ENCODE results near the gene GGN.

The GGN gene

GRCh38 chr19:38401148-38401547, 13.3 kb upstream of the GGN start:
- no peak for DNase-seq
- TF ChIP-seq POLR2A (IDR thresholded peaks at IDR 0.05; ENCODE audit: low read length) (no peak), GATA1 (IDR thresholded peaks at IDR 0.05; ENCODE audit: low read depth, low read length) (no peak)

DNA sequence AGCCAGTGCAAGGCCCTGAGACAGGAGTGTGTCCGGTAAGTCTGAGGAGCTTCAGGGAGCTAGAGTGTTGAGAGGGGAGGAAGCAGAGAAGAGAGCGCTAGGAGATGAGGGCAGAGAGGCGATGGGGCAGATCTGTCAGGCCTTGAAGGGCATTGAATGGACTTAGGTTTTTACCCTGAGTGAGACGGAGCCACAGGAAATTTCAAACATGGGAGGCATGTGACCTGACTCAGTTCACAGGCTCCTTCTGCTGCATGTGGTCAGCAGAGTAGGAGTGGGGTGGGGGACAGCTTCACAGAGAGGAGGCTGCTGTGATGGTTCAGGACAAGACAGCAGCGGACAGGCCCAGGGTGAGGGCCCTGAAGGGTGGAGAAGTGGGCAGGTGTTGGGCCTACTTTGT, 12.5 kb upstream of the GGN start:
- TF ChIP-seq POLR2A (IDR thresholded peaks at IDR 0.05; ENCODE audit: low read length) (no peak), GATA1 (IDR thresholded peaks at IDR 0.05; ENCODE audit: low read depth, low read length) (no peak)
- no peak for DNase-seq

DNA sequence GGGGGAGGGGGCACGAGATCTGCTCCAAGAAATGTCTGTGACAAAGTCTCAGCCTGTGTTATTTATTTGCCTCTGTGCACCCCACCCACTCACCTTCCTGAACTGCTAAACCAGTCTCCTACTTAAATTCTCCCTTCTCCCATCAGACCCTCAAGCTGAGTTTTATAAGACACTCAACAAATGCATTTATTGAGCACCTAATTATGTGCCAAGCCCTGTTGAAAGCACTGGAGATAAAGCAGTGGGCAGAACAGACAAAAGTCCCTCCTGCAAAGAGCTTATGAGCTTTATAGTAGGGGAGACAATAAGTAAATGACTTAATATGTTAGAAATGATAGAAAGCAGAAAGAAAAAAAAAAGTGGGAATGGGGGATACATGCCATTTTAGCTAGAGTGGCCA, 11.7 kb upstream of the GGN start:
- TF ChIP-seq GATA1 (IDR thresholded peaks at IDR 0.05; ENCODE audit: low read depth, low read length) (no peak), POLR2A (IDR thresholded peaks at IDR 0.05; ENCODE audit: low read length) (no peak)
- no peak for DNase-seq

DNA sequence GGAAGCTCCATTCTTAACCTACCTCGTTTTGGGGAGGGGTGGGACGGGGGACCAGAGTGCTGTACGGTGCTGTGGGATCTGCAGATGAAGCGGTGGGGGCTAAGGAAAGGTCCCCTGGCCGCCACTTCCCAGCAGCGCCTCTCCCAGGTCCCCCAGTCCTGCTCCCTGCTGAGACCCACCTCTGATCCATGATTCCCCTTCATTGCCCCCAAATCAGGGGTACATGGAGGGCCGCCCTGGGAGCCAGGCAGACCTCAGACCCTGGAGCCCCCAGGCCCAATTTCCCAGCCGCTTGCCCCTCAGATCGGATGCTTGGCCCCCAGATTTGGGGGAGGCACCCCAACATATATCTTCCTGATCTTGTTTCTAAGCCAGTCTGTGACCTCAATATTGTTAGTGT, 11.2 kb upstream of the GGN start:
- TF ChIP-seq GATA1 (IDR thresholded peaks at IDR 0.05; ENCODE audit: low read depth, low read length) (no peak), POLR2A (IDR thresholded peaks at IDR 0.05; ENCODE audit: low read length) (no peak)

DNA sequence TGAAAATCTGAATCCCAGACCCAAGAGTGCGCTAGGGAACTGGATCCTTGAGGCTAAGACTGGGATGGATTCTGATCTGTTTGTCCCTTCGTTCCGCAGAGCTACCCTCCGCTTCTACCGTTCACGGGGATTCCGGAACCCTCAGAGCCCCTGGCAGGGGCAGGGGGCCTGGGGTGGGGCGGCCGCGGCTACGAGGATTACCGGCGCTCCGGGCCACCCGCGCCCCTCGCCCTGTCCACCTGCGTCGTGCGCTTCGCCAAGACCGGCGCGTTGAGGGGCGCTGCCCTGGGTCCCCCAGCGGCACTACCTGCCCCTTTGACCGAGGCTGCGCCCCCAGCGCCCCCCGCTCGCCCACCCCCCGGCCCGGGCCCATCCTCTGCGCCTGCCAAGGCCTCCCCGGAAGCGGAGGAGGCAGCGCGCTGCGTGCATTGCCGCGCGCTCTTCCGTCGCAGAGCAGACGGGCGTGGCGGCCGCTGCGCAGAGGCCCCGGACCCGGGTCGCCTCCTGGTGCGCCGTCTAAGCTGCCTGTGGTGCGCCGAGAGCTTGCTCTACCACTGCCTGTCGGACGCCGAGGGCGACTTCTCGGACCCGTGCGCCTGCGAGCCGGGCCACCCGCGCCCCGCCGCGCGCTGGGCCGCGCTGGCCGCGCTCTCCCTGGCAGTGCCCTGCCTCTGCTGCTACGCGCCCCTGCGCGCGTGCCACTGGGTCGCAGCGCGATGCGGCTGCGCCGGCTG, 7.7 kb upstream of the GGN start:
- no peak for DNase-seq
- TF ChIP-seq GATA1 (IDR thresholded peaks at IDR 0.05; ENCODE audit: low read depth, low read length): no peak
- no peak for TF ChIP-seq POLR2A (IDR thresholded peaks at IDR 0.05; ENCODE audit: low read length)

More for the DNA sequence above, 11.2 kb upstream of the GGN start:
- DNase-seq: no peak

GRCh38 chr19:38394488-38394887, 6.7 kb upstream of the GGN start:
- TF ChIP-seq GATA1 (IDR thresholded peaks at IDR 0.05; ENCODE audit: low read depth, low read length): no peak
- TF ChIP-seq POLR2A (IDR thresholded peaks at IDR 0.05; ENCODE audit: low read length): no peak

DNA sequence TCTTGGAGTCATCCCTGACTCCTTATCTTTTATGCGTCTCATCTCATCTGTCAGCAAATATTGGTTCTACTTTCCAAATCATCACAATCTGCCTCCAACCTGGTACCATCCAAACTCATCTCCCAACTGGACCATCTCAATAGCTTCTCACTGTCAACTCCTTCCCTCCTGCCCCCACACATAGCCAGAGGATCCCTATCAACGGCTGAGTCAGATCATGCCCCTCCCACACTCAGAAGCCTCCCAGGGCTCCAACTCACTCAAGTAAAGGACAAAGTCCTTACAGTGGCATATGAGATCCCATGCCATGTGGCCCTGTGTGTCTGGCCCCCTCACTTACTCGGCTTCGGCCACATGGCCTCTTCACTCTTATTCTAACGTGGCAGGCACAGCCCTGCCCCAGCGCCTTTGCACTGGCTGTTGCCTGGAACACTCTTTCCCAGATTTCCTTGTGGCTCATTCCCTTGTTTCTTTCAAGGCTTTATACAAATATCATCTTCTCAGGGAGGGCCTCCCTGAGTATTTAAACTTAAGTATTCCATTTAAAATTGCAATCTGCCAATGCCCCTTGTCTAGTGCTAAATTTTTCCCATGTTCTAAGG, 5.0 kb upstream of the GGN start:
- no peak for TF ChIP-seq GATA1 (IDR thresholded peaks at IDR 0.05; ENCODE audit: low read depth, low read length)
- TF ChIP-seq POLR2A (IDR thresholded peaks at IDR 0.05; ENCODE audit: low read length): no peak
- peak; percentile 40 to 66 for DNase-seq

More at GRCh38 chr19:38394488-38394887, 6.7 kb upstream of the GGN start:
- peak; percentile 54 to 63 for DNase-seq

DNA sequence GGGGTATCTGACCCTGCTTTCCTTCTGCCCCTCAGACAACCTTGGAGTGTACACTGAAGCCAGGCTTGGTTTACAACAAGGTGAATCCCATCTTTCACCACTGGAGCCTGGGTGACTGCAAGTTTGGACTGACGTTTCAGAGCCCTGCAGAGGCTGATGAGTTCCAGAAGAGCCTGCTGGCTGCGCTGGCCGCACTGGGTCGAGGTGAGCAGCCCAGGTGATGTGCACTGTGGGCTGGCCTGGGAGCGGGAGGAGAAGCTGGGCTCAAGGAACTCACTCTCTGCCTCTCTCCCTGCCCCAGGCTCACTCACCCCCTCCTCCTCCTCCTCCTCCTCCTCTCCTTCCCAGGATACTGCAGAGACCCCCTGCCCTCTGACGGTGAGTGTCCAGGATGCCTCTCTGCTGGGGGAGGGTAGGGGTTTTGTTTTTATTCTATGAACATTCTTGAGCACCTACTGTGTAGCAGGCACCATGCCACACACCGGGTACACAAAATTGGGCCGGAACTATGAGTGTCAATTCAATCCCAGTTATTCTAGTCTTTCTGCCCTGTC, 4.2 kb upstream of the GGN start:
- TF ChIP-seq GATA1 (IDR thresholded peaks at IDR 0.05; ENCODE audit: low read depth, low read length) (no peak), POLR2A (IDR thresholded peaks at IDR 0.05; ENCODE audit: low read length) (no peak)
- no peak for DNase-seq

DNA sequence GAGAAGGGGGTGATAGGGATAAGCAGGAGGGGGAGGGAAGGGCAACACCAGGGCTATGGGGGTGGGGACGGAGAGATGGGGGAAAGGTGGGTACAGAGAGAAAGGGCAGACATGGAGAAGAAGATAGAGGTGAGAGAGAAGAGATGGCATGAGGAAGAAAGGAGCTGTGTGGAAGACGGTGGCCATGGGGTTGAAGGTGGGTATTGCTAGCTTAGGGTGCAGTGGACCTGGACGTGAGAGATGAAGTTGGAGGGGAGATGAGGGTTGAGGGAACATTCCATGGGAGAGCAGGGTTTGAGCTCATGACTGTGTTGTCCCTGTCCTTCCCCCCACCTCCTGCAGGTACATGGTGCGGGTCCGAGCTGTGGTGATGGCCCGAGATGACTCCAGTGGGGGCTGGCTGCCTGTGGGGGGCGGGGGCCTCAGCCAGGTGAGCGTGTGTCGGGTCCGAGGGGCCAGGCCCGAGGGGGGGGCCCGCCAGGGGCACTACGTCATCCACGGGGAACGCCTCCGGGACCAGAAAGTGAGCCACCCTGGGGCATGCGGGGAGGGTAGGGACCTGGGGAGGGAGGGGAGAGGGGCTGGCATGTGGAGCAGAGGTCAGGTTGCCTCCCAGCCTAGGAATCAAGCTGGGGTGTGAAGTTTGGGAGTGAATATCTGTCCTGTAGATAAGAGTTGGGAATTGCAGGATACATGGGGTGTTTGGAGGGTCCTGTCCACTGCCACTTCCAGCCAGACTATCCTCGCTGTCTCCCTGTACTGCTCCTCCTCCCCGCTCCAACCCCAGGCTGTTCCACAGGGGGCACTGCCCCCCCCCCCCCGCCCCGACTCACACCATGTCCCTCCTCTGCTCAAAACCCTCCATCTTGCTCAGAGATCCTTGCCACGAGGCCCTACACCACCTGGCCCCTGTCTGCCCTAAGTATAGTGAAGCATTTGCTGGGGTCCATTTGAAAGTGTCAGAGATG, 2.4 kb upstream of the GGN start:
- no peak for TF ChIP-seq GATA1 (IDR thresholded peaks at IDR 0.05; ENCODE audit: low read depth, low read length)
- TF ChIP-seq POLR2A (IDR thresholded peaks at IDR 0.05; ENCODE audit: low read length): no peak
- no peak for DNase-seq

GRCh38 chr19:38389101-38389925, 1.5 kb upstream of the GGN start:
- DNase-seq: no peak
- TF ChIP-seq GATA1 (IDR thresholded peaks at IDR 0.05; ENCODE audit: low read depth, low read length) (no peak), POLR2A (IDR thresholded peaks at IDR 0.05; ENCODE audit: low read length) (no peak)

DNA sequence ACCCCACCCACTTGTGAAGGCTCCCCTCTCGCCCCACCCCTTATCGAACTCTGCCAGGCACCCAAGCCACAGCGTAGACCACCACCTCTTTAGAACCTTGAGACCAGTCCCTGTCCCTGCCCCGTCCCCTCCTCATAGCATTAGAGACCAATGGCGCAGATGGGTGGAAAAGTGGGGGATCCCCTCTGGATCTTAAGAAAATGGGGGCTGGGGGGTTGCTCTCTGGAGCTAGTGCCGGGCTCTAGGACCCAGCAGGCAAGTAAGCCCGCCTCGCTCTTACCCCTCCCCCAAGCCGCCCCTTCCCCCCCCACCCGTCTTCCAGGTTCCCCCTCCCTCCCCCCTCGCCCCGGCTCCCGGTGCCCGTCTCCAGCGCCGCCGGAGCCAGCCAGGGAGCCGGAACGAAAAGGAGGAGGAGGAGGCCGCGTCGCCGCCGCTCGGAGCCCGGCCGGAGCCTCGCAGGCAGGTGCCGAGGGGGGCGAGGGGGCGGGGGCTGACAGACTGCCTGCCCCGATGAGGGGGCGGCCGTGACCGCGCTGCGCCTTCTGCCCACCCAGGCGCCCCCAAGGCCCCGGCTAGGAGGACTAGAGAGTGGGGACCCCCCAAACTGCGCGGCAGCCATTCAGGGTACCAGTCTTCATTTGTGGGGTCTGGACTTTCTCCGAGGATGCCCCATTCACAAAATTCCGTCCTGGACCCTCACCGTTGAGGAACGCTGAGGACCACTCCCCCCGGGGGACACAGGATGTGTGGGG, 691 bp upstream of the GGN start, which contains the start of gene SPRED3:
SPRED3 (plus strand) TSS at position 349 of the 752 bp plus-strand sequence. CDS start 1,606 bp downstream, outside the sequence.
- no peak for TF ChIP-seq POLR2A (IDR thresholded peaks at IDR 0.05; ENCODE audit: low read length)
- TF ChIP-seq GATA1 (IDR thresholded peaks at IDR 0.05; ENCODE audit: low read depth, low read length): no peak
- no peak for DNase-seq

DNA sequence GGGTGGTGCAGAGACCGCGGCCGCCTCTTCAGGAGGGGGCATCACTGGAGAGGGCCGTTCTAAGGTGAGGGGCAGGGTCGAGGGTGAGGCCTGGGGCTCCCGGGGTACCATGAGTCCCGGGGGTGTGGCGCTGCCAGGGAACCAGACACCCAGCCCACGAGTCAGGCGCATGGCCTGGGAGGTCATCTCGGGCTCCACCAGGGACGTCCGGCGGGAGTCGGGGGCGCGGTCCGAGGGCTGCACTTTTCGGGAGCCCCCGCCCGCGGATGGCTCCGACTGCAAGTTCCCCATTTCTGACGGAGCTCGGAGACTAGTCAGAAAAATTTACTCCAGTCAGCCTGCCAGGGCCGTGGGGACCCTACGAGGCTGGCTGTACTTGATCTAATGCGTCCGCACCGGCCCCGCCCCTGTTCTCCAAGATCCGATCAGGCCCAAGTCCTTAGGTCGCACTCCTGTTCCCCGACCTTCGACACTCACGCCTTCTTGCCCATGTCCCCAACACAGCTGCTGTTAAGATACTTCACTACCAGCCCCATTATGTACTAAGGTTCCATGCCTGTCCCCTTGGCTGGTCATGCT, 774 bp downstream of the GGN start:
- peak; percentile 63 to 70 for DNase-seq
- no peak for TF ChIP-seq POLR2A (IDR thresholded peaks at IDR 0.05; ENCODE audit: low read length)
- TF ChIP-seq GATA1 (IDR thresholded peaks at IDR 0.05; ENCODE audit: low read depth, low read length): no peak

Measured in erythroblast (primary cell).